Pons (tissue), 1 donor: ENCODE results near the gene ENOX1.
"Not testable (repeated sequence)": the region's sequence is repeated elsewhere in the genome, so short reads cannot be mapped to it uniquely, and the experiment has no call there.

Experiments
- DNase-seq: peaks from one replicate; pipeline ENCODE4 v3.0.0-alpha.2; 2016; ENCODE audit warnings: low spot score

ENOX1 gene

GRCh38 chr13:43431841-43432240 lies 354.9 kb downstream of the ENOX1 start:
- no peak for DNase-seq

DNA sequence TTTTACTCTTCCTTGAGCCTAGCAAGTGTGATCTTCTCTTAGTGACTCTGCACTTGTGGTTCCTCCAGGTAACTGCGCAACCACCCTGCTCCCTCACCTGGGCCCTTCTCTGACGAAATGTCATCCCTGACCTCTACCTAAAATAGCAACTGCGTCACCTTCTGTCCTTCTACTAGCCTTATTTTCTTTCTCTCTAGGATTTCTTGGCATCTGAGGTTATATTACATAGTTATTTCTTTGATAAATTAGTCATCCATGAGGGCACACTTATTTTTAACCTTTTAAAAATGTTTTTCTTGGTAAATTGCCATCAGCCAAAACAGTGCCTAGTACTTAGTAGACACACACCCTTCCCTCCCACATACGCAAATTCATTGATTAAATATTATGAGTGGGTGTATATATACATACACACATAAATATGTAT lies 355.5 kb downstream of the ENOX1 start:
- DNase-seq: no peak

DNA sequence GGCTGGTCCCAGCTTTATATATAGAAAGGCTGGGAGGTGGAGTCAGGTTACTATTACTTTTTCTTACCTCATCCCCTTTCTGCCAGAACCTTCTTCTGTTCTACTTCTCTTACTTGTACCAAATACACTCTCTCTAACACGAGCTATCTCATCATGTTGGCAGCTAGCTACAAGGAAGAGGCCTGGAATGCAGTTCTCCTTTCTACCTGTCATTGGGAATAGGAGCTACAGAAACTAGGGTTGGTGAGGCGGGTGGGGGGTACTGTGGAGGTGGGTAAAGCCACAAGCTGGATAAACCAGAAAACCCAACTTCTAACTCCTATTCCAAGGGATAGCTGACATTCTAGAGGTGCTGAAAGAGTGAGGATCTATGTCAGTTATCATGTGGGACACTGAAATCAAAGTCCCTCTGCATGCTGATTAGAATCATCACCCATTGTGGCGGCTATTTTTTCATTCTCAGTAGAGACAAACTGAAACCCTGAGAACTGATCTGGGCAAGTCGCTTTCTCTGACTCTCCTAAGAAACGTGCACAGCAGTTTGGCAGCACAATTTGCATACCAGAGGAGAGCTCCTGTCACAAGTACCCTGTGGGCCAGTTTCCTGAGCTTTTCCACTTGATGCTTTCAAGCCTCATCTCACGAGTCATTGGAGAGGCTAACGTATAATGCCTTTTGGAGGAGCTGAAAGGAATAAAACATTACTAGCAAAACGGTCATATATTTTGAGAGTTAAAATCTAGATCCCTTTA lies 358.1 kb downstream of the ENOX1 start:
- DNase-seq: no peak

GRCh38 chr13:43426355-43426754 lies 360.4 kb downstream of the ENOX1 start:
- no peak for DNase-seq

DNA sequence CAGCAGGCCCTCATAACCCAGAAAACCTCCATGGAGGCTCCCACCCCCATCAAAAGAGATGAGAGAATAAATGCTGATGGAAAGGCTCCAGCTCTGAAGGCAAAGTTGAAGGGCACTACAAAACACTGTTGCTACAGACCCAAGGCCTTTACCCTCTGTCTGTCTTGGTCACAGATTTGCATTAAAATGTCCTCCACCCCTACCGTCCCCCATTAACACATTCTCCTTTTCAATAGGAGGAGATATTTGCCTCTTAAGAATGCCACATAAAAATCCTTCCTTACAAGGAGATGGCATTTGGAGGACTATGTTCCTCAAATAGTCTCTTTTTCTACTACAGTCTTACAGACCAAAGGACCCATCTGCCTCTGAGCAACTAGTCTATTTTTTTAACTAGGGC lies 361.5 kb downstream of the ENOX1 start:
- DNase-seq: no peak

- DNase-seq: no peak
Measured at GRCh38 chr13:43424412-43424811, 362.4 kb downstream of the ENOX1 start.

- no peak for DNase-seq
Measured at GRCh38 chr13:43422116-43422515, 364.7 kb downstream of the ENOX1 start.

DNA sequence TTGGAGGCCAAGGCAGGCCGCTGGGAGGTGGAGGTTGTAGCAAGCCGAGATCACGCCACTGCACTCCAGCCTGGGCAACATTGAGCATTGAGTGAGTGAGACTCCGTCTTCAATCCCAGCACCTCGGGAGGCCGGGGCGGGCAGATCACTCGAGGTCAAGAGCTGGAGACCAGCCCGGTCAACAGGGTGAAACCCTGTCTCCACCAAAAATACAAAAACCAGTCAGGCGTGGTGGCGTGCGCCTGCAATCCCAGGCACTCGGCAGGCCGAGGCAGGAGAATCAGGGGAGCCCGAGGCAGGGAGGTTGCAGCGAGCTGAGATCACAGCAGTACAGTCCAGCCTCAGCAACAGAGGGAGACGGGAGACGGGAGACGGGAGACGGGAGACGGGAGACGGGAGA lies 369.9 kb downstream of the ENOX1 start:
- not testable (repeated sequence) for DNase-seq

DNA sequence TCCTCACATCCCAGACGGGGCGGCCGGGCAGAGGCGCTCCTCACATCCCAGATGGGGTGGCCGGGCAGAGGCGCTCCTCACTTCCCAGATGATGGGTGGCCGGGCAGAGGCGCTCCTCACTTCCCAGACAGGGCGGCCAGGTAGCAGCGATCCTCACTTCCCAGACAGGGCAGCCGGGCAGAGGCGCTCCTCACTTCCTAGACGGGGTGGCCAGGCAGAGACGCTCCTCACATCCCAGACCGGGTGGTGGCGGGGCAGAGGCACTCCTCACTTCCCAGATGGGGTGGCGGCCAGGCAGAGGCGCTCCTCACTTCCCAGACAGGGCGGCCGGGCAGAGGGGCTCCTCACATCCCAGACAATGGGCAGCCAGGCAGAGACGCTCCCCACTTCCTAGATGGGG lies 370.4 kb downstream of the ENOX1 start:
- not testable (repeated sequence) for DNase-seq

GRCh38 chr13:43415903-43416391 lies 370.8 kb downstream of the ENOX1 start:
- DNase-seq: not testable (repeated sequence)

DNA sequence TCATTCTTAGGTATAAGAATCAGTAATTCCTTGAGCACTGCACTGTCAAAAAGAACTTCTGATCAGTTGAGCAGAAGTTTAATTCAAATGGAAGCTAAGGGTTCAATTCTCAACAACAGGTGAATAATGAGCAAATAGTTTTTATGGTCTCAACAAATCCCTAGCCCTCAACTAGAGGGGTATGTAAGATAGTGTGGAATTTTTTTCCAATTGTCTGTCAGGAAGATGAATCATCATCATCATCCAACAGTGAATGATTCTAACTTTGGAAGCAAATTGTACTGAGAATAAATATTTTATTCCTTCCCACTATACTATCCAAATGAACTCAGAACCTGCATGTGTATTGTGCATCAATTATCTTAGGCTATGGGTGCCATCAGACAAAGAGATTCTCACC lies 372.7 kb downstream of the ENOX1 start:
- DNase-seq: no peak

- DNase-seq: peak; percentile 74
Measured at GRCh38 chr13:43411741-43412140, 375.0 kb downstream of the ENOX1 start.

- peak; percentile 90 for DNase-seq
Measured at GRCh38 chr13:43411211-43411610, 375.6 kb downstream of the ENOX1 start.

DNA sequence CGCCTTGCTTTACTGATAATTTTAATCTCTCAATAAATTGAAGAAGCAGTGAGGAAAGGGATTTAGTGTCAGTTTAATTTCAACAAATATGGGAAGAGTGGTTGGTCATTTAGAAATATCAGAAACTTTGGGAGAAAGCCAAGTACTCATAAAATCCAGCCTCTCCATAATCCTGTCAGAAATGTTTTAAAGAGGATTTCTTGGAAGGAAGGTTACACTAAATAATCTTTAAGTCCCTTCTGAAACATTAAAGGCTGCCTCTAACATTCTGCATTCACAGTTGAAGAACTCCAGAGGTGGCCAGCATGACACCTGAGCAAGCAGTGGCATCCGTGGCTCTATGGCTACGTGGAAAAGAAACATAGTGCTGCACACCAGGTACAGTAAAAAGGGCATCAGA lies 378.5 kb downstream of the ENOX1 start:
- no peak for DNase-seq

DNA sequence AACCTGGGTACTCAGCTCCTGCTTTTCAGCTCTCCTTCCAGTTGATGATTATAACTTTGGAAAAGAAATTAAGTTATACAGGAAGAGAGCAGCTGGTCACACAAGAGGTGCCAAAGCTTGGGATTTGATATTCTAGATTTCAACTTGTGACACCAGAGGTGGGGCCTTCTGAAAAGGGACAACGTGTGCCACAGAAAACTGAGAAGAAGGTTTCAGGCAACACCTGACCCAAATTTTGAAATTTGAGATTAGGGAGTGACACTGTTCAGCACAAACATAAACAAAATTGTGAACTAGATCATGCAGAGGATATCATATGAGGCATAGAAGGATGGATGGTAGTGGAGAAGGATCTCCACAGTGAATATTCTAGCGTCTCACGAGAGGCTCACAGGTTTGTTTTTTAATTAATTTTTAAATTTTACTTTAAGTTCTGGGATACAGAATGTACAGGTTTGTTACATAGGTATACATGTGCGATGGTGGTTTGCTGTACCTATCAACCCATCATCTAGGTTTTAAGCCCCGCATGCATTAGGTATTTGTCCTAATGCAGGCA lies 379.7 kb downstream of the ENOX1 start:
- no peak for DNase-seq

DNA sequence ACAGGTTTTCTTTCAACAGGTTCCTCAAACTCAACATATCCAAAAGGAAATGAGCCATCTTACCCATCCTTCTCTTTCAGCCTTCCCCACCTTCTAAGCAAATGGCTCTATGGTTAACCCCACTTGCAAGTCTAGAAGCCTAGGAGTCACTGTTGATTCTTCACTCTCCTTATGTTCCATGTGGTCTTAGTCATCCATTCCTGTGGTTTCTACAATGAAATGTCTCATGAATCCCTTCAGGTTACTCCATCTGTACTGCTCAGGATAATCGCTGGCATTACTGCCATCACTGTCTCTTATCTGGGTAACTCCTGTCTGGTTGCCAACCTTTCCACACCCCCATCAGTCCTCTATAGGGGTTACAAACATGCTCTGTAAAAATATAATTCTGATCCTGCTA lies 381.3 kb downstream of the ENOX1 start:
- no peak for DNase-seq

GRCh38 chr13:43402380-43402779 lies 384.4 kb downstream of the ENOX1 start:
- no peak for DNase-seq

GRCh38 chr13:43401361-43401760 lies 385.4 kb downstream of the ENOX1 start:
- DNase-seq: peak; percentile 46

GRCh38 chr13:43397111-43397510 lies 389.7 kb downstream of the ENOX1 start:
- DNase-seq: no peak

DNA sequence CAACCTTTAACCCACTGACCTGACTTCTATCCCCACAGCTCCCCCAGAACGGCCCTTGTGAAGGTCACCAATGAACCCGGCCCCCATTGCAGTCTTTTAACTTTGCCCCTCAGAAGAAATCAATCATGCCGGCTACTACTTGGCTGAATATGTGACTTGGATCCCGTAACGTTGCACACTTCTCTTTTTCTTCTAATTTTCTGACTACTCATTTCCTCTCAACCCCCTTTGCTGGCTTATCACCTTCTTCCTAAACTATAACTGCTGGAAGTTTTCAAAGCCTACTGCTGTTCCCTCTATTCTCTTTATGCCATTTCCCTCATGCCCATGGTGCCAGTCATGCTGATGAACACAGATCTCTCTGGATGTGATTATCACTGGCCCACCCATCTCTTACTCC lies 395.7 kb downstream of the ENOX1 start:
- DNase-seq: no peak

- no peak for DNase-seq
Measured at GRCh38 chr13:43390619-43391018, 396.2 kb downstream of the ENOX1 start.

- no peak for DNase-seq
Measured at GRCh38 chr13:43389983-43390382, 396.8 kb downstream of the ENOX1 start.

GRCh38 chr13:43389573-43389972 lies 397.2 kb downstream of the ENOX1 start:
- DNase-seq: no peak
